ENCODE results near the gene GPRC5A. TPM values are rescaled to one million over a fixed set of nuclear protein-coding genes. Genes with fewer than 3 reads are reported as not detected.

Gene GPRC5A
- total RNA-seq, 4 donors from 2014 or later = 2.9 to 30.0 (median 3.8) TPM

DNA sequence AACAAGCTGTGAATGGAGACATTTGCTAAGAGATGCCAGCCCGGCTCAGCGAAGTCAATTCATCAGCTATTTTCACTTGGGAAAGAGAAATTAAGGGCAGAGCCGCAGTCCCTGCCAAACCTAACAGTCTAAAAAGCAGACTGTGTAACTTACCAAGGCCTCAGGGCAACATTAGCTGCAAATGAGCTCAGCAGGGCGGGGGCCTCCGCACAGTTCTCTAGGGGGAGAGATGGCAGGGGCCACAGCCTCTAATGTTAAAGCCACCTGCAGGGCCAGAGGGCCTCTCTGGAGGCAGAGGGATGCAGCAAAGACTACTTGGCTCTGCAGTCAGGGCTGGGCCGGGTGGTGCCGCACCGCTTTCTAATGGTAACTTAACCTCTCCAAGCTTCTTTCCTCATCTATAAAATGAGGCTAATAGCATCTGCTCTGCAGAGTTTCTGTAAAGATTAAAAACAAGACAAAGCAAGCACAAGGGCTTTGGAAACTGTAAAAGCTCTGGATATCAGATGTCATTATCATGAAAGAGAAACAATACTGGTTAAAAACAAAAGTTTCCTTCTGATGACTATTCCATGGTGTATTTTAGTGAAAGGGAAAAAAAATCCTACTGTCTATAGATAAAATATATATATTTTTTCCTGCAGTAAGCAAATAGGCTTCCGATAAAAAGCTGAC lies 13.4 kb upstream of the GPRC5A start:
- Histone ChIP-seq H3K36me3 (no peaks in the 10 kb centered on the region), H3K27me3 (no peaks in the 10 kb centered on the region), H3K4me3 (no peak overlapping the region), H3K9me3 (no peaks in the 10 kb centered on the region), H3K27ac (replicated peaks in 1 of 4) (no peak overlapping the region), H3K4me1 (no peaks in the 10 kb centered on the region)
- DNase-seq (ENCODE audit: extremely low spot score) = no peak
- TF ChIP-seq POLR2AphosphoS5 (IDR thresholded peaks at IDR 0.05) = no peak
- TF ChIP-seq, protein P1, sequence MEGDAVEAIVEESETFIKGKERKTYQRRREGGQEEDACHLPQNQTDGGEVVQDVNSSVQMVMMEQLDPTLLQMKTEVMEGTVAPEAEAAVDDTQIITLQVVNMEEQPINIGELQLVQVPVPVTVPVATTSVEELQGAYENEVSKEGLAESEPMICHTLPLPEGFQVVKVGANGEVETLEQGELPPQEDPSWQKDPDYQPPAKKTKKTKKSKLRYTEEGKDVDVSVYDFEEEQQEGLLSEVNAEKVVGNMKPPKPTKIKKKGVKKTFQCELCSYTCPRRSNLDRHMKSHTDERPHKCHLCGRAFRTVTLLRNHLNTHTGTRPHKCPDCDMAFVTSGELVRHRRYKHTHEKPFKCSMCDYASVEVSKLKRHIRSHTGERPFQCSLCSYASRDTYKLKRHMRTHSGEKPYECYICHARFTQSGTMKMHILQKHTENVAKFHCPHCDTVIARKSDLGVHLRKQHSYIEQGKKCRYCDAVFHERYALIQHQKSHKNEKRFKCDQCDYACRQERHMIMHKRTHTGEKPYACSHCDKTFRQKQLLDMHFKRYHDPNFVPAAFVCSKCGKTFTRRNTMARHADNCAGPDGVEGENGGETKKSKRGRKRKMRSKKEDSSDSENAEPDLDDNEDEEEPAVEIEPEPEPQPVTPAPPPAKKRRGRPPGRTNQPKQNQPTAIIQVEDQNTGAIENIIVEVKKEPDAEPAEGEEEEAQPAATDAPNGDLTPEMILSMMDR (IDR thresholded peaks at IDR 0.05) = no peak
- TF ChIP-seq POLR2A (IDR thresholded peaks at IDR 0.05; ENCODE audit: low read depth) = no peak
- TF ChIP-seq EP300 (IDR thresholded peaks at IDR 0.05) = no peak
- intact Hi-C loops (cut with DNase I) = no loop called here
- 93% methylated on average over 9 of the region's 9 CpGs for WGBS

DNA sequence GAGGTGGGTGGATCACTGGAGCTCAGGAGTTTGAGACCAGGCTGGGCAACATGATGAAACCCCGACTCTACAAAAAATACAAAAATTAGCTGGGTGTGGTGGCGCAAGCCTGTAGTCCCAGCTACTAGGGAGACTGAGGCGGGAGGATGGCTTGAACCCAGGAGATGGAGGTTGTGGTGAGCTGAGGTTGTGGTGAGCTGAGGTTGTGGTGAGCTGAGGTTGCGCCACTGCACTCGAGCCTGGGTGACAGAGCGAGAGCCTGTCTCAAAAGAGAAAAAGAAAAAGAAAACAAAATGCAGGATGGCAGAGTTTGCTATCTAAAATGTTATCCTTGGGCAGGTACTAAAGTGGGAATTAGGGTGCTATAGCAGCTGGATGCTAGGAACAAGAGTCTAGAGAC lies 10.8 kb upstream of the GPRC5A start:
- Histone ChIP-seq H3K36me3 (no peaks in the 10 kb centered on the region), H3K9me3 (no peaks in the 10 kb centered on the region), H3K4me3 (no peak overlapping the region), H3K27me3 (no peaks in the 10 kb centered on the region), H3K27ac (replicated peaks in 1 of 4) (no peak overlapping the region), H3K4me1 (no peaks in the 10 kb centered on the region)
- DNase-seq (ENCODE audit: extremely low spot score) = no peak
- no peak for TF ChIP-seq EP300 (IDR thresholded peaks at IDR 0.05)
- TF ChIP-seq POLR2A (IDR thresholded peaks at IDR 0.05; ENCODE audit: low read depth) = no peak
- no peak for TF ChIP-seq POLR2AphosphoS5 (IDR thresholded peaks at IDR 0.05)
- TF ChIP-seq, protein P1 (IDR thresholded peaks at IDR 0.05) = no peak
- WGBS = 71% methylated on average over 6 of the region's 6 CpGs
- intact Hi-C loops (cut with DNase I) = no loop called here

DNA sequence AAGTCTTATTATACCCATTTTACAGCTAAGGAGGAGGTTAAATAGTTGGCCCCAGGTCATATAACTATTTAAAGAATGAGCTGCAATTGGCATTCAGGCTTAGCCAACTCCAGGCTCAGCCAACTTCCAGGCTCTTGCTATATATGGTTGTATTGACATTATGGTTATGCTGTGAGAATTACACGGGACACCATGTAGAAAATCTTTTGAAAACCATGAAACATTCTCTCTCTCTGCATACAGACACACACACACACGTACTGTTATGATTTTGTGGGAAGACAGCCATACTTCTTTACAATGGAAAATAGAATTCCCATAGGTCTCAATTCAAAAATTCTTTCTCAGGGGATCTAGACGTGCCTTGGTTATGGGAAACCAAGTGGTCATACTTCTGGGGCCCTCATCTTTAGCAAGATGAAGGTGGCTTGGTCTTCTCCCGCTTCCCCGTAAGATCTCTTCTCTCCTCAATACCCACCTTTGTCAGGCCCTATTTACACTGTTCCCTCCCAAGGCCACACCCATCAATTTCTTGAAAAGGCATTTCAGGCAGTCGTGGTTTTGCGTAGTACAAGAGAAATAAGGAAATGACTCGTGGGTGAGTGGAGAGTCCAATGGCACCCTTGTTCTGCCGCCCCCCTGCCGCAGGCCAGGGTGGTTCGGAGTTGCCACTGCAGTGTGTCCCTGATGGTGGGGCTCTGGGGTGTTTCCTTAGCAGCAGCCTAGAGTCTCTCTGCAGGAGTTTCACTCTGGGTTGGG lies 10.0 kb upstream of the GPRC5A start:
- H3K4me3 ChIP-seq = no peak overlapping the region
- 71% methylated on average over 11 of the region's 11 CpGs for WGBS
- no peaks in the 10 kb centered on the region for H3K4me1 ChIP-seq
- H3K27me3 ChIP-seq = no peaks in the 10 kb centered on the region
- H3K36me3 ChIP-seq = no peaks in the 10 kb centered on the region
- H3K9me3 ChIP-seq = no peaks in the 10 kb centered on the region
- DNase-seq (ENCODE audit: extremely low spot score) = no peak
- intact Hi-C loops (cut with DNase I) = no loop called here
- H3K27ac ChIP-seq (replicated peaks in 1 of 4) = no peak overlapping the region
- TF ChIP-seq, protein P1 (IDR thresholded peaks at IDR 0.05) = no peak
- TF ChIP-seq EP300 (IDR thresholded peaks at IDR 0.05) (no peak), POLR2AphosphoS5 (IDR thresholded peaks at IDR 0.05) (no peak), POLR2A (IDR thresholded peaks at IDR 0.05; ENCODE audit: low read depth) (no peak)

DNA sequence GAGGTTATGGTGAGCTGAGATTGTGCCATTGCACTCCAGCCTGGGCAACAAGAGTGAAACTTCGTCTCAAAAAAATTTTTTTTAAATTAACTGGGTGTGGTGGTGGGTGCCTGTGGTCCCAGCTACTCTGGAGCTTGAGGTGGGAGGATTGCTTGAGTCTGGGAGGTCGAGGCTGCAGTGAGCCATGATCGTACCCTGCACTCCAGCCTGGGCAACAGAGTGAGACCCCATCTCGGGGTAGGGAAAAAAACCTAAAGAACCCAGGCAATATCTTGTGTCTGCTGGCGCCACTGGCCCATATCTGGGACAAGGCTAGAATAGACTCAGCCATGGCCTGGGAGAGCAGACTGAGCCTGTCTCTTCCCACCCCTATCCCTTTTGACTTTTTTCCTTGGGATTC lies 9.1 kb upstream of the GPRC5A start:
- Histone ChIP-seq H3K9me3 (no peaks in the 10 kb centered on the region), H3K4me1 (no peaks in the 10 kb centered on the region), H3K36me3 (no peaks in the 10 kb centered on the region), H3K27ac (replicated peaks in 1 of 4) (no peak overlapping the region), H3K27me3 (no peaks in the 10 kb centered on the region), H3K4me3 (no peak overlapping the region)
- WGBS = 94% methylated on average over 5 of the region's 5 CpGs
- DNase-seq (ENCODE audit: extremely low spot score) = no peak
- TF ChIP-seq, protein P1 (IDR thresholded peaks at IDR 0.05) = no peak
- TF ChIP-seq POLR2AphosphoS5 (IDR thresholded peaks at IDR 0.05) (no peak), POLR2A (IDR thresholded peaks at IDR 0.05; ENCODE audit: low read depth) (no peak), EP300 (IDR thresholded peaks at IDR 0.05) (no peak)
- intact Hi-C loops (cut with DNase I) = no loop called here

Data from esophagus muscularis mucosa (tissue), 4 donors.